K562 (cell line): ENCODE results near the gene NUP85. TPM values are rescaled to one million over a fixed set of nuclear protein-coding genes. Genes with fewer than 3 reads are reported as not detected.

Source experiments
- ASH1L ChIP-seq: fragments of 450-650 bp; IDR thresholded peaks from 2 replicates; pipeline ENCODE4 v1.6.1; 2018; ENCODE audit warnings: borderline replicate concordance, mild to moderate bottlenecking, low read depth; ENCODE audit not compliant: partially characterized antibody
- CCAR2 ChIP-seq: fragments of 200-400 bp; formaldehyde crosslinking; IDR thresholded peaks from 2 replicates; pipeline ENCODE4 v1.6.1; 2017; ENCODE audit warnings: mild to moderate bottlenecking, low read depth, low read length
- CHD1 ChIP-seq: fragments of 200-600 bp; sonication (generic); IDR thresholded peaks from one replicate; pipeline ENCODE4 v1.6.1; 2012; ENCODE audit warnings: mild to moderate bottlenecking, moderate library complexity, low read length, inconsistent platforms
- EP300 ChIP-seq: IDR thresholded peaks from 2 replicates; pipeline ENCODE4 v1.6.1; 2012; ENCODE audit warnings: low read length, improper control_type of control experiment
- ETV5 ChIP-seq: sonication (generic); formaldehyde crosslinking; IDR thresholded peaks from 2 replicates; pipeline ENCODE4 v1.4.0; 2020; ENCODE audit warnings: low read depth, mild to moderate bottlenecking, missing genetic modification reagents
- JUND ChIP-seq, 2 experiments: IDR thresholded peaks; 2 replicates in 1 of 2; 3 replicates in 1 of 2; pipeline ENCODE4 v1.6.1; 2011; ENCODE audit warnings: borderline replicate concordance in 2 of 2, low read depth in 2 of 2, low read length in 2 of 2, improper control_type of control experiment in 1 of 2, missing biosample characterization in 1 of 2, missing genetic modification characterization in 1 of 2, missing genetic modification reagents in 1 of 2
- PHB2 ChIP-seq: fragments of 450-650 bp; IDR thresholded peaks from 2 replicates; pipeline ENCODE4 v1.6.1; 2017; ENCODE audit warnings: low read depth
- PPARD ChIP-seq: fragments of 250-450 bp; sonication (Bioruptor Pico); IDR thresholded peaks from 2 replicates; pipeline ENCODE4 v1.8.0; 2022; ENCODE audit warnings: inconsistent platforms, mild to moderate bottlenecking, moderate library complexity
- RBBP5 ChIP-seq: fragments of 200-600 bp; sonication (generic); IDR thresholded peaks from 2 replicates; pipeline ENCODE4 v1.6.1; 2012; ENCODE audit warnings: borderline replicate concordance, mild to moderate bottlenecking, low read length, control low read depth, inconsistent platforms; ENCODE audit not compliant: insufficient read depth, poor library complexity, severe bottlenecking
- REST ChIP-seq, 2 experiments: fragments of 450-650 bp; formaldehyde crosslinking in 1 of 2; IDR thresholded peaks; 2 replicates each; pipeline versions ENCODE4 v1.4.0 to v1.6.1; 2014 to 2020; ENCODE audit warnings: mild to moderate bottlenecking in 2 of 2, borderline replicate concordance in 1 of 2, low read depth in 1 of 2
- RHOXF2B ChIP-seq: fragments of 250-450 bp; sonication (Bioruptor Pico); conservative IDR thresholded peaks from 2 replicates; pipeline ENCODE4 v1.5.1; 2021
- SMC3 ChIP-seq: conservative IDR thresholded peaks from 2 replicates; pipeline ENCODE4 v1.6.1; 2011; ENCODE audit warnings: low read depth, low read length, improper control_type of control experiment; ENCODE audit not compliant: insufficient read depth
- SRSF3 ChIP-seq: fragments of 200-400 bp; formaldehyde crosslinking; IDR thresholded peaks from 2 replicates; pipeline ENCODE4 v1.6.1; 2016; ENCODE audit warnings: mild to moderate bottlenecking, low read length, moderate library complexity; ENCODE audit not compliant: insufficient read depth
- TRIM24 ChIP-seq, 2 experiments: fragments of 450-650 bp; IDR thresholded peaks; 2 replicates each; pipeline ENCODE4 v1.6.1; 2016
- ZBTB49 ChIP-seq: sonication (generic); formaldehyde crosslinking; IDR thresholded peaks from 2 replicates; pipeline ENCODE4 v1.8.0; 2022; ENCODE audit warnings: missing genetic modification reagents, mild to moderate bottlenecking, borderline replicate concordance
- ZNF134 ChIP-seq: fragments of 250-450 bp; sonication (Bioruptor Pico); conservative IDR thresholded peaks from 2 replicates; pipeline ENCODE4 v1.4.0; 2020
- ZNF766 ChIP-seq: fragments of 200-800 bp; sonication (Bioruptor generic); conservative IDR thresholded peaks from 2 replicates; pipeline ENCODE4 v1.6.1; 2016; ENCODE audit warnings: missing genetic modification characterization, missing compliant biosample characterization
- polyA plus RNA-seq, 8 experiments: library from polyadenylated mRNA; depleted of rRNA in 4 of 8; stranded (reverse) in 5 of 8; unstranded in 3 of 8; fragments of >200 nt; fragmentation: Nextera tagmentation in 2 of 8; fragmentation: Illumina TruSeq in 1 of 8; extraction: Ambion mirVana in 2 of 8; extraction: Trizol in 1 of 8; gene quantifications; 2 replicates each; pipeline versions ENCODE4 v1.2.1 to v1.2.3, GENCODE V29; 2011 to 2014; ENCODE audit warnings: inconsistent platforms in 1 of 8, missing spikeins in 1 of 8
- total RNA-seq, 7 experiments: library from RNA; depleted of rRNA in 6 of 7; stranded (reverse); fragments of >200 nt in 6 of 7; fragmentation: Illumina TruSeq in 2 of 7; extraction: Trizol in 2 of 7; gene quantifications; 2 replicates each; pipeline versions ENCODE4 v1.2.1 to v1.2.3, GENCODE V29; 2011 to 2021; ENCODE audit warnings: low replicate concordance in 1 of 7

The NUP85 gene
- total and polyA plus RNA-seq, 9 of the 15 experiments (the other 6 are each of a cell fraction or from before 2014, with no cell fraction given), result 50.2 to 177 (median 110) TPM

GRCh38 chr17:75273977-75274708 lies 68.7 kb downstream of the NUP85 start (continued):
- TF ChIP-seq PHB2 (no peak), ZBTB49 (CRISPR knock-in tag) (no peak), RHOXF2B (CRISPR knock-in tag) (no peak), SRSF3 (no peak), EP300 (no peak; the same call in 1 of the 2 replicates), ASH1L (no peak), REST (IDR thresholded peaks at IDR 0.05; ENCODE audit: borderline replicate concordance) (peak; percentile 66), REST (CRISPR knock-in tag; IDR thresholded peaks at IDR 0.05; ENCODE audit: low read depth) (no peak), ZNF766 (CRISPR knock-in tag) (no peak), CHD1 (no peak), RBBP5 (no peak), SMC3 (no peak), ZNF134 (CRISPR knock-in tag) (no peak), ETV5 (no peak), PPARD (no peak), TRIM24 (IDR thresholded peaks at IDR 0.05) (peak; percentile 27 to 52; a peak in 2 of 4 replicates), CCAR2 (no peak), JUND (IDR thresholded peaks at IDR 0.05; ENCODE audit: borderline replicate concordance, low read depth, low read length) (0 out of 2 replicates have a peak, but pooled peaks have one; percentile 34), JUND (tag; IDR thresholded peaks at IDR 0.05; ENCODE audit: borderline replicate concordance, low read depth, low read length) (no peak)
